K562 (cell line): ENCODE measurements around the gene GNRH2. TPM values are rescaled to one million over a fixed set of nuclear protein-coding genes. Genes with fewer than 3 reads are reported as not detected.
A peak's percentile ranks its signal among the peaks of the same experiment; 100 is the strongest.

Experiments
- ARID4B ChIP-seq: sonication (generic); formaldehyde crosslinking; IDR thresholded peaks from 2 replicates; pipeline ENCODE4 v1.8.0; 2022; ENCODE audit warnings: mild to moderate bottlenecking, missing genetic modification reagents
- BHLHE40 ChIP-seq: IDR thresholded peaks from 2 replicates; pipeline ENCODE4 v1.6.1; 2011; ENCODE audit warnings: low read length, improper control_type of control experiment
- EZH2 ChIP-seq: IDR thresholded peaks from 2 replicates; pipeline ENCODE4 v1.6.1; 2012; ENCODE audit warnings: low read depth, mild to moderate bottlenecking, inconsistent platforms, low read length, borderline replicate concordance
- FOXK1 ChIP-seq: sonication (generic); formaldehyde crosslinking; IDR thresholded peaks from 2 replicates; pipeline ENCODE4 v1.8.0; 2022; ENCODE audit warnings: missing genetic modification reagents, mild to moderate bottlenecking, borderline replicate concordance
- NELFE ChIP-seq: IDR thresholded peaks from 2 replicates; pipeline ENCODE4 v1.6.1; 2011; ENCODE audit warnings: mild to moderate bottlenecking; ENCODE audit not compliant: insufficient read depth, insufficient read length
- PRDM10 ChIP-seq: fragments of 450-650 bp; IDR thresholded peaks from 2 replicates; pipeline ENCODE4 v1.6.1; 2018; ENCODE audit not compliant: partially characterized antibody
- SAP30 ChIP-seq: fragments of 200-600 bp; sonication (generic); IDR thresholded peaks from 2 replicates; pipeline ENCODE4 v1.6.1; 2012; ENCODE audit warnings: borderline replicate concordance, low read depth, mild to moderate bottlenecking, moderate library complexity, low read length, control low read depth, inconsistent platforms; ENCODE audit not compliant: insufficient read depth, poor library complexity, severe bottlenecking
- TAL1 ChIP-seq: fragments of 450-650 bp; IDR thresholded peaks from 2 replicates; pipeline ENCODE4 v1.6.1; 2016; ENCODE audit warnings: mild to moderate bottlenecking
- TCFL5 ChIP-seq: fragments of 250-450 bp; sonication (Bioruptor Pico); conservative IDR thresholded peaks from 2 replicates; pipeline ENCODE4 v1.6.1; 2021; ENCODE audit warnings: mild to moderate bottlenecking, moderate library complexity, matching md5 sums
- TOE1 ChIP-seq, 2 experiments: fragments of 450-650 bp in 1 of 2; sonication (generic) in 1 of 2; formaldehyde crosslinking in 1 of 2; IDR thresholded peaks; 2 replicates each; pipeline versions ENCODE4 v1.7.1 to v1.8.0; 2016 to 2022; ENCODE audit warnings: borderline replicate concordance in 2 of 2, mild to moderate bottlenecking in 2 of 2, antibody characterized with exemption in 1 of 2, inconsistent platforms in 1 of 2, low read depth in 1 of 2, missing genetic modification reagents in 1 of 2, moderate library complexity in 1 of 2
- ZEB2 ChIP-seq: fragments of 450-650 bp; IDR thresholded peaks from 2 replicates; pipeline ENCODE4 v1.6.1; 2016
- ZZZ3 ChIP-seq: fragments of 450-650 bp; IDR thresholded peaks from 2 replicates; pipeline ENCODE4 v1.6.1; 2016; ENCODE audit warnings: antibody characterized with exemption, mild to moderate bottlenecking, moderate library complexity
- polyA plus RNA-seq, 8 experiments: library from polyadenylated mRNA; depleted of rRNA in 4 of 8; stranded (reverse) in 5 of 8; unstranded in 3 of 8; fragments of >200 nt; fragmentation: Nextera tagmentation in 2 of 8; fragmentation: Illumina TruSeq in 1 of 8; extraction: Ambion mirVana in 2 of 8; extraction: Trizol in 1 of 8; gene quantifications; 2 replicates each; pipeline versions ENCODE4 v1.2.1 to v1.2.3, GENCODE V29; 2011 to 2014; ENCODE audit warnings: inconsistent platforms in 1 of 8, missing spikeins in 1 of 8
- total RNA-seq, 7 experiments: library from RNA; depleted of rRNA in 6 of 7; stranded (reverse); fragments of >200 nt in 6 of 7; fragmentation: Illumina TruSeq in 2 of 7; extraction: Trizol in 2 of 7; gene quantifications; 2 replicates each; pipeline versions ENCODE4 v1.2.1 to v1.2.3, GENCODE V29; 2011 to 2021; ENCODE audit warnings: low replicate concordance in 1 of 7
- TF ChIP-seq, protein P1 (sequence below): sonication (generic); formaldehyde crosslinking; IDR thresholded peaks from 2 replicates; pipeline ENCODE4 v1.8.1; 2022; ENCODE audit warnings: missing genetic modification reagents

GNRH2 gene
- total and polyA plus RNA-seq, 9 of the 15 experiments (the other 6 are each of a cell fraction or from before 2014, with no cell fraction given), result 0.11 to 0.50 (median 0.24) TPM; not detected in 5

DNA sequence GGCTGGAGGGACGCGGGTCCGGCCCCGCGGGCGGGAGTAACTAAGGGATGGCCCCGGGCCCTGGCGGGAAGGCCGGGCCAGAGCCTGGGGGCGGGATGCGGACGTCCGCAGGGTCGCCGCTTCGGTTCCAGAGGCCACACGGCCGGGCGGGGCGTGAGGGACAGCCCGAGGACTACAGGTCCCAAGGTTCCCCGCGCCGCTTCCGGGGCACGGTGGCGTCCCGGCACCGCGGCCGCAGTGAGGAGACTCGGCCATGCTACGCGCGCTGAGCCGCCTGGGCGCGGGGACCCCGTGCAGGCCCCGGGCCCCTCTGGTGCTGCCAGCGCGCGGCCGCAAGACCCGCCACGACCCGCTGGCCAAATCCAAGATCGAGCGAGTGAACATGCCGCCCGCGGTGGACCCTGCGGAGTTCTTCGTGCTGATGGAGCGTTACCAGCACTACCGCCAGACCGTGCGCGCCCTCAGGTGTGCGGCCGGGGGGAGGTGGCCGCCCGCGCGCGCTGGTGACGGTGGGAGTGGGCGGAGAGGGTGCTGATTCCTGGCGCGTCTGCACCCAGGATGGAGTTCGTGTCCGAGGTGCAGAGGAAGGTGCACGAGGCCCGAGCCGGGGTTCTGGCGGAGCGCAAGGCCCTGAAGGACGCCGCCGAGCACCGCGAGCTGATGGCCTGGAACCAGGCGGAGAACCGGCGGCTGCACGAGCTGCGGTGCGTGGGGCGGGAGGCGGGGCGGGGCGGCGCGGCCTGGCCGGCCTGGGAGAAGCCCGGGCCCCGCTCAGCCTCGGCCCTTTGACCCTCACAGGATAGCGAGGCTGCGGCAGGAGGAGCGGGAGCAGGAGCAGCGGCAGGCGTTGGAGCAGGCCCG lies 2.6 kb downstream of the GNRH2 start, which contains the start of gene MRPS26 (continued):
- TF ChIP-seq PRDM10, result no peak
- no peak for TF ChIP-seq EZH2
- 0 out of 2 replicates have a peak, but pooled peaks have one; percentile 9 for TF ChIP-seq TOE1 (IDR thresholded peaks at IDR 0.05; ENCODE audit: borderline replicate concordance)
- TF ChIP-seq TOE1 (CRISPR knock-in tag; IDR thresholded peaks at IDR 0.05; ENCODE audit: borderline replicate concordance, low read depth), result no peak
- peak; percentile 71 for TF ChIP-seq SAP30
- TF ChIP-seq ZZZ3, result no peak
- TF ChIP-seq TCFL5, result no peak
- TF ChIP-seq, protein P1, sequence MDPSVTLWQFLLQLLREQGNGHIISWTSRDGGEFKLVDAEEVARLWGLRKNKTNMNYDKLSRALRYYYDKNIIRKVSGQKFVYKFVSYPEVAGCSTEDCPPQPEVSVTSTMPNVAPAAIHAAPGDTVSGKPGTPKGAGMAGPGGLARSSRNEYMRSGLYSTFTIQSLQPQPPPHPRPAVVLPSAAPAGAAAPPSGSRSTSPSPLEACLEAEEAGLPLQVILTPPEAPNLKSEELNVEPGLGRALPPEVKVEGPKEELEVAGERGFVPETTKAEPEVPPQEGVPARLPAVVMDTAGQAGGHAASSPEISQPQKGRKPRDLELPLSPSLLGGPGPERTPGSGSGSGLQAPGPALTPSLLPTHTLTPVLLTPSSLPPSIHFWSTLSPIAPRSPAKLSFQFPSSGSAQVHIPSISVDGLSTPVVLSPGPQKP (CRISPR knock-in tag), result 0 out of 2 replicates have a peak, but pooled peaks have one; percentile 59
- no peak for TF ChIP-seq TAL1
- 0 out of 2 replicates have a peak, but pooled peaks have one; percentile 19 for TF ChIP-seq BHLHE40
- peak; percentile 42; the same call in 1 of the 2 replicates for TF ChIP-seq ZEB2
- TF ChIP-seq FOXK1 (CRISPR knock-in tag), result no peak
- no peak for TF ChIP-seq NELFE
- peak; percentile 96; the same call in 1 of the 2 replicates for TF ChIP-seq ARID4B (CRISPR knock-in tag)
